Activated gamma-delta T cell (primary cell): Measurements from ENCODE around the gene PLGRKT.

Experiments
- DNase-seq: peaks from one replicate; lab custom pipeline; 2025; lab: John Stamatoyannopoulos, UW

PLGRKT gene

DNA sequence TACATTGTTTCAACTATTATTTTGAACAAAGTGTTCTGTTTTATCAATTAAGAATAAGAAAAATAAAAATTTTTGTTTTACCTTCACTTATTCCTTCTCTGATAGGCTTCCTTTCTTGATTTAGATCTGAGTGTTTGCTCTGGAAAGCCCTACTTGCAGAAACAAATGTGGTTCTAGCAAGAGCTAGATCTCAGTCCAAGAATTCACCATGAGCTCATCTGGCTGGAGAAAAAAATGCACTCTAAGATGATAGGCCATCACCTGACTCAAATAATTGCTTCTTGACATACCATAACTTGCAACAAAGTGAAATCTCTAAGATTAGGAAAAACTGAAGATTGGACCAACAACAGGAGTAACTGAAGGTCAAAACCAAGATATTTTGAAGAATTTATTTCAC, 126.9 kb downstream of the PLGRKT start:
- DNase-seq = no peak
